ENCODE data around the gene USP47. TPM values are rescaled to one million over a fixed set of nuclear protein-coding genes. Genes with fewer than 3 reads are reported as not detected.

USP47 gene
- total RNA-seq, 5 donors from 2014 or later (not counting 1 experiment from before 2014, with no cell fraction given): 49.3 to 77.6 (median 58.6) TPM

Other genes starting within 250 kb of the USP47 start
- gene GALNT18, start 220.0 kb upstream of the USP47 start, total RNA-seq: under 1 TPM in 2 of 5 donors, not detected in 3; 0.10 to 0.15 TPM
- 1 to 10 TPM; 1.5 to 8.1 (median 2.7) TPM for gene DKK3, start 166.7 kb downstream of the USP47 start, total RNA-seq